ENCODE measurements around the gene SRGN. TPM values are rescaled to one million over a fixed set of nuclear protein-coding genes. Genes with fewer than 3 reads are reported as not detected.

SRGN gene
- total RNA-seq, 1 donor: 127 TPM

DNA sequence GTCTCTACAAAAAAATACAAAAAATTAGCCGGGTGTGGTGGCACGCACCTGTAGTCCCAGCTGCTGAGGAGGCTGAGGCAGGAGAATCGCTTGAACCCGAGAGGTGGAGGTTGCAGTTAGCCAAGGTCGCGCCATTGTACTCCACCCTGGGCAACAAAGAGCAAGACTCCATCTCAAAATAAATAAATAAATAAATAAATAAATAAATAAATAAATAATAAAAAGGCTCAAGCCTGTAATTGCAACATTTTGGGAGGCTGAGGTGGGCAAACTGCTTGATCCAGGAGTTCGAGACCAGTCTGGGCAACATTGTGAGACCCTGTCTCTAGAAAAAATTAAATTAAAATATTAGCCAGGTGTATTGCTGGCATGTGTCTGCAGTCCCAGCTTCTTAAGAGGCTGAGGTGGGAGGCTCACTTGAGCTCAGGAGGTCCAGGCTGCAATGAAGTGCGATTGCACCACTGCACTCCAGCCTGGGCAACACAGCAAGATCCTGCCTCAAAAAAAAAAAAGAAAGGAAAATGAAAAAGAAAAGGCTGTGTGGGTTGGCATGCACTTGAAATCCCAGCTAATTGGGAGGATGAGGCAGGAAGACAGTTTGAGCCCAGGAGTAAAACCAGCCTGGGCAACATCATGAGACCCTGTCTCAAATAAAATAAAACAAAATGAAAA is 27.6 kb upstream of the SRGN start:
- DNase-seq (ENCODE audit: low read depth): no peak
- TF ChIP-seq, protein P1, sequence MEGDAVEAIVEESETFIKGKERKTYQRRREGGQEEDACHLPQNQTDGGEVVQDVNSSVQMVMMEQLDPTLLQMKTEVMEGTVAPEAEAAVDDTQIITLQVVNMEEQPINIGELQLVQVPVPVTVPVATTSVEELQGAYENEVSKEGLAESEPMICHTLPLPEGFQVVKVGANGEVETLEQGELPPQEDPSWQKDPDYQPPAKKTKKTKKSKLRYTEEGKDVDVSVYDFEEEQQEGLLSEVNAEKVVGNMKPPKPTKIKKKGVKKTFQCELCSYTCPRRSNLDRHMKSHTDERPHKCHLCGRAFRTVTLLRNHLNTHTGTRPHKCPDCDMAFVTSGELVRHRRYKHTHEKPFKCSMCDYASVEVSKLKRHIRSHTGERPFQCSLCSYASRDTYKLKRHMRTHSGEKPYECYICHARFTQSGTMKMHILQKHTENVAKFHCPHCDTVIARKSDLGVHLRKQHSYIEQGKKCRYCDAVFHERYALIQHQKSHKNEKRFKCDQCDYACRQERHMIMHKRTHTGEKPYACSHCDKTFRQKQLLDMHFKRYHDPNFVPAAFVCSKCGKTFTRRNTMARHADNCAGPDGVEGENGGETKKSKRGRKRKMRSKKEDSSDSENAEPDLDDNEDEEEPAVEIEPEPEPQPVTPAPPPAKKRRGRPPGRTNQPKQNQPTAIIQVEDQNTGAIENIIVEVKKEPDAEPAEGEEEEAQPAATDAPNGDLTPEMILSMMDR (IDR thresholded peaks at IDR 0.05; ENCODE audit: insufficient read depth, low read length): no peak
- no peak overlapping the region for H3K4me3 ChIP-seq (ENCODE audit: low read depth, low read length)

DNA sequence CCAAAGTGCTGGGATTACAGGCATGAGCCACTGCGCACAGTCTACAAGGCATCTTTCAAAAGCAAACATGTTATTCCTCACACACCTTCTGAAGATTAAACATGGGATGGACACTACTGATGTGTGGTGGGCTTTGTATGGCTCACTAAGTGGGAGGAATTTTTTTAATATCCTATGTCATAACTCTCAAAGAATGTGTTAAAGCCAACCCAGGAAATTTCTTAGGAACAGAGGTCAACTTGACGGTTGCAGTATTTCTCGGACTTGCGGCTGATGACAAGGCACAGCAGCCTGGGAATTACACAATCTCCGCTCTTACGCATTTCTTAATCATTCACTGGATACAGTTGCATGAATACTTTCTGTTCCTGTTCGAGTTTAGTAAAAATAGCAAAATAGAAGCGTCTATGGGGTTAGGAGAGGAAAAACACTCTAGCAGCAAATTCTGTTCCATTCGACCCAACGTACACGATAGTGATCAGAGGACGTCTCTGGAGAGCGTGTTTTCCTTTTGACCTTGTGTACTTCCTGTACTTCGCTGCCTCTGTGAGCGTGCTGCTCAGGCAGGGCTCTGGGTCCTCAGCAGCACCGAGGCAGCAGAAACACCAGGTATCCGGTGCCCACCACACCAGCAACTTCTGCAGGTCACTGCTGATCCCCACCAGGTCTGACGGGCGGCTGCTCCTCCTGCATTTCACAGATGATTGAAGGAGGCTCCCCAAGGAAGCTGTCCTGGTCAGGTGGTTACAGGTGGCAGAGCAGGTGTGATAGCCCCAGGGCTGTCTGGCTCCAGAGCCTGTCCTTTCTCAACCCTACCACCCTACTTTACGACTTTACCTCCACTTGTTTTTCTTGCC is 26.4 kb upstream of the SRGN start:
- peak; percentile 99 for DNase-seq (ENCODE audit: low read depth)
- TF ChIP-seq, protein P1 (IDR thresholded peaks at IDR 0.05; ENCODE audit: insufficient read depth, low read length): no peak
- peak overlapping the region; percentile 49 for H3K4me3 ChIP-seq (ENCODE audit: low read depth, low read length)

DNA sequence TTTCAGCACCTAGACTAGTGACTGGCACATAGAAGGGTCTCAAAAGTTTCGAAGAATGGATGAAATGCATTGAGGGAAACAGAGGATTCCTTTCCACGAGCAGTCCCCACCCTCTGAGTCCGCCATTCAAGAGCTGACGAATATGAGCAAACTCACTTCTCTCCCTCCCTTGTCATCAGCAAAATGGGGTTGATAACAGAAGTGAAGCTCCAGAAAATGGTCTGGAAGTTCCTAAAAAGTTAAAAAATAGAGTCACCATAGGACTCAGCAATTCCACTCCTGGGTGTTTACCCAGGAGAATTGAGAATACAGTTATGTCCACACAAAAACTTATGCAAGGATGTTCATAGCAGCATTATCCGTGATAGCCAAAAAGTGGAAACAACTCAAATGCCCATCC is 25.0 kb upstream of the SRGN start:
- TF ChIP-seq, protein P1 (IDR thresholded peaks at IDR 0.05; ENCODE audit: insufficient read depth, low read length): no peak
- DNase-seq (ENCODE audit: low read depth): no peak

DNA sequence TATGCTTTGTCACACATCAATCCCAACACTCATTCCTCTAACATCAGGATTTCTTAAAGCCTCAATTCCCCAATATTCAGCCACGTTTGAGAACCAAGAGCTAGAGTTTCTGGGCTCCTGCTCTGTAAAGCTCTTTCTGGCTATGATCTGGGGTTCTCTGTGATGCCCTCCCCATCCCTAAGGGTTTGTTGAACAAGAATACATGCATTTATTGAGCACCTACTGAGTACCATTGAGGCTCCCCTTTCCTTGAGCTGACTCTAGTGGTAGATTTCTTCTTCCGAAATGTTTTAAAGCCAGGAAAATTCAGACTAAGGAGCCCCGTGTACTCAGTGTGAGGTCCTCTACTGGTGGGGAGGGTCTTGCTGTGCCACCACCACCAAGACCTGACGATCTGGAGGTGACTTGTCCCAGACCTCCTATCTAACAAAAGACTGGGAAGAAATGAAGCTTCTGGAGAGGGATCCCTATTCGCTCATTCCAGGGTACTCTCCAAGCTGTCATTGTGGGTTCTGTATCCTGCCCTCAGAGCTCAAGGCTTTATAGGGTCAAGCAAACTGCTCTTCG is 23.1 kb upstream of the SRGN start:
- DNase-seq (ENCODE audit: low read depth): no peak
- TF ChIP-seq, protein P1 (IDR thresholded peaks at IDR 0.05; ENCODE audit: insufficient read depth, low read length): no peak
- no peak overlapping the region for H3K4me3 ChIP-seq (ENCODE audit: low read depth, low read length)

More for the DNA sequence above, 25.0 kb upstream of the SRGN start:
- H3K4me3 ChIP-seq (ENCODE audit: low read depth, low read length): no peak overlapping the region

DNA sequence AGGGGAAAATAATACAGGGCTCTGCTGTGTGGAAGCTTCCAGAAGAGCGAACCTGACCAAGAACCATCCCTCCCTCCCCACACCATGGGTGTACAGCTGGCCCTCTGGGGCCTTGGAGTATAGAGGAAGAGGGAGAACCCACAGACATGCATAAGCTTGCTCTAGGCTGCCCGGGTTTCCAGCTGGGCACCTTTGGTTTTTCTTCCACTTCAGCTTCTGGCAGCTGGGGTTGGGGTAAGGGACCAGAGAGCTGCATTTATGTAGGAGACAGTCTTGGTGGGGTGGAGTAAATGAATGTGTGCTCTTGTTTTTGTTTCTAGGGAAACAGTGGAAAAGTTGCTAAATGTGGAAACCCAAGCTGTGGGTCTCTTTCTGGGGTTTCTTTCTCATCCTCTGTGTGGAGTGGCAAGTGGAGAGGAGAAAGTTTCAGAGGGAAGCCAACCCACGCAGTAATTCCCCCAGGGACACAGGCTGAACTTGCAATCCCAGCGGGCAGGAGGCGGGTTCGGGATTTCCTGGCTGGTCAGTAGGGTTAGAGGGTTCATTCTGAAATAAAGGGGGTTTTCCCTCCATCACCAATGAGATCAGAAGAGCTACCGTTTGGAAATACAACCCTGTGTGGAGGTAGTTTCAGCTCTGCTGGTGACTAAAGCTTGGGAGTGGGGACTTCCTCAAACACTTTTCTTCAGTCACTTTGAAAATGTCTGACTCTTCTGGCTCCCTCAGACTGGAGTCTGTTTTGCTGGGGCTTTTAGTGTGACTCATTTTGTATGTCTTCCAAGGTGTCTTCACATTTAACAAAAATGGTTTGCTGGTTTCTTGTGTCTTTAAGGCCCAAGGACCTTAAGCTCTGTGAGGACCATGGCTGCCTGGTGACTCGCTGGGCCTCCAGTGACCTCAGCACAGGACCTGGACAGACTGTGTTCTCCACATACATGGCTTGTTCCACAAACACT is 22.2 kb upstream of the SRGN start:
- no peak overlapping the region for H3K4me3 ChIP-seq (ENCODE audit: low read depth, low read length)

More for the DNA sequence above, 22.2 kb upstream of the SRGN start:
- TF ChIP-seq, protein P1 (IDR thresholded peaks at IDR 0.05; ENCODE audit: insufficient read depth, low read length): no peak
- peak; percentile 89 for DNase-seq (ENCODE audit: low read depth)
